HG02981 (cell line): ENCODE results near the gene CFTR.
A peak's percentile ranks its signal among the peaks of the same experiment; 100 is the strongest.
"Not testable (repeated sequence)": the region's sequence is repeated elsewhere in the genome, so short reads cannot be mapped to it uniquely, and the experiment has no call there.

Experiments used
- ATAC-seq: cut with Tn5 transposase; IDR thresholded peaks from one replicate; pipeline ENCODE4 v1.9.1; 2021; ENCODE audit warnings: mild to moderate bottlenecking, moderate library complexity; ENCODE audit not compliant: unreplicated experiment

Gene CFTR

DNA sequence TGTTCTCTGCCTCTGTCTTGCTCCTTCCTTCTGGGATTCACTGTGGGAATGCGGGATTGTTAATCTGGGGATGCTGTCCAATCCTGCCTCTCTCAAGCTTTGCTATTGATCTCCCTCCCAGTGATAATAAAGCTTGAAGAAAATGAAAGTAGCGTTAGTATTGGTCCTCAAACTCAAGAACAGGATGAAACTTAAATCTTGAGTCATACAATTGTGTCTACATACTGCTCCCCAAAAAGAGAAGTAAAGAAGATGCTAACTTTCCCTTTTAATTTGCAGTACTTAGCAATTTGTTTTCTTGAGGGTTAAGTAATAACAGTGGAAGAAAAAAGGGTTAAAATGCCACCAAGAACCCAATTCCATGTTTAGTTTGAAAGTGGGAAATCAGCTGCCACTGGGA lies 13.6 kb downstream of the CFTR start:
- ATAC-seq = no peak

DNA sequence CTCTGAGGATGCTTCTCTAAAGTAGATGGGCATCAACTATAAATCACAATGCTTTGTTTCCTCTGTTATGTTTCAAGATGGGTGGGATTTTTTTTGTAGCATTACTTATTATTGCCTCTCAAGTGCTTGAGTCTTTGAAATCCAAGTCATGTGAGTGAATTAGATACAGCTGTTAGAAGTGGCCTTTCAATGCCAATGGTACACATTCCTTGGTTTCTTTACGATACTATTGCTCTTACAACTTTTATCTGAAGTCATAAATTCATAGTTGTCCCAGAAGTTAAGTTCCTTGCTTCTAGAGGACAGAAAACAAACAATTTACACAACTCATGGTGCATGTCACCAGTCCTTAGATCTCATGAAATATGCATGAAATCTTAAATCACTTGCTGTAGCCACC lies 15.5 kb downstream of the CFTR start:
- no peak for ATAC-seq

DNA sequence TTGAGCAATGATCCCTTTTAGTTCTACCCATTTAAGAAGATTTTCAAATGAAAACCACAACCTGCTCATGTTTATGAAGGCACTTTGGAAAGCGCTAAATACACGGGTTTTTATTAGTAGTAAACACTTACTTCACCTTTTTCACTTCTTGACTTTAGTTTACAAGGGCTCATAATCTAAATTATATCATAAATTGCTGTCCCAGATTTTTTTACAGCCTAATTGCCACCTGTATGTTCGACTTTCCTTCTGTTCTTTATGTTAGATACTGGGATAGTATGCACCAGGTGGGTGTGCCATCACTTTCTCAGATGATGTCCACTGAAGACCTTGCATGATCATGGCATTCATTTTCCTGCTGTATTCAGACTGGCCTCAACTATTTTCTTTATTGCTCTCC lies 22.5 kb downstream of the CFTR start:
- ATAC-seq = no peak

DNA sequence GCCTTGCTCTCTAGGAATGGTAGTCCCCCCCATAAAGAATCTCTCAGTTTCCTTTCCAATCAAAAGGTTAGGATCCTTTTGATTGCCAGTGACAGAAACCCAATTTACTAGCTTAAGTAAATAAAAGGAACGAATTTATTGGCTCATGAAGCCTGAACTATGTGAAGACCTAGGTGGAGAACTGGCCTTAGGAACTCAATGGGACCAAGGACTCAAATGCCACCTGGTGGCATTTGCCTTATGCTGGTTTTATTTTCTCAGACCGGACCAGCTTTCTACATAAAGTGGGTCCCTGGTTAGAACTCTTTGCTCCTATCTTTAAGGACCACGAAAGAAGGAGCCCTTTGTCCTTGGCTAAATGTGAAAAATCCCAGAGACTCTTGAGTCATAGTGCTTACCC lies 25.4 kb downstream of the CFTR start:
- no peak for ATAC-seq

DNA sequence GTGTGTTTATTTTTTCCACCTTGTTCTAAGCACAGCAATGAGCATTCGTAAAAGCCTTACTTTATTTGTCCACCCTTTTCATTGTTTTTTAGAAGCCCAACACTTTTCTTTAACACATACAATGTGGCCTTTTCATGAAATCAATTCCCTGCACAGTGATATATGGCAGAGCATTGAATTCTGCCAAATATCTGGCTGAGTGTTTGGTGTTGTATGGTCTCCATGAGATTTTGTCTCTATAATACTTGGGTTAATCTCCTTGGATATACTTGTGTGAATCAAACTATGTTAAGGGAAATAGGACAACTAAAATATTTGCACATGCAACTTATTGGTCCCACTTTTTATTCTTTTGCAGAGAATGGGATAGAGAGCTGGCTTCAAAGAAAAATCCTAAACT lies 28.9 kb downstream of the CFTR start:
- no peak for ATAC-seq

DNA sequence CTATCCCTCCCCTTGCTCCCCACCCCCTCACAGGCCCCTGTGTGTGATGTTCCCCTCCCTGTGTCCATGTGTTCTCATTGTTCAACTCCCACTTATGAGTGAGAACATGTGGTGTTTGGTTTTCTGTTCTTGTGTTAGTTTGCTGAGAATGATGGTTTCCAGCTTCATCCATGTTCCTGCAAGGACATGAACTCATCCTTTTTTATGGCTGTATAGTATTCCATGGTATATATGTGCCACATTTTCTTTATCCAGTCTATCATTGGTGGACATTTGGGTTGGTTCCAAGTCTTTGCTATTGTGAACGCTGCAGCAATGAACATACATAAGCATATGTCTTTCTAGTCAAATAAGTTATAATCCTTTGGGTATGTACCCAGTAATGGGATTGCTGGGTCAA lies 37.4 kb downstream of the CFTR start:
- ATAC-seq = not testable (repeated sequence)

DNA sequence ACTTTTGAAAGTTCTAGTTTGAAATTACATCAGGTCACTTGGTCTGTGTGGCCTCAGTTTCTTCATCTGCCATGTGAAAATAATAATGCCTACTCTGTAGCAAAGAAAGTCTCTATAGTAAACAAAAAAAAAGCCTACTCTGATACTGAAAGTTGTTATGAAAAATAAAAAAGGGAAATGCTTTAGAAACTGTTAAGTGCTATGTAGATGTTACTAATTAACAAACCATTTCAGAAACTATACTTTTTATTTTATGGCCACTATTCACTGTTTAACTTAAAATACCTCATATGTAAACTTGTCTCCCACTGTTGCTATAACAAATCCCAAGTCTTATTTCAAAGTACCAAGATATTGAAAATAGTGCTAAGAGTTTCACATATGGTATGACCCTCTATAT lies 50.6 kb downstream of the CFTR start:
- ATAC-seq = peak; percentile 73

DNA sequence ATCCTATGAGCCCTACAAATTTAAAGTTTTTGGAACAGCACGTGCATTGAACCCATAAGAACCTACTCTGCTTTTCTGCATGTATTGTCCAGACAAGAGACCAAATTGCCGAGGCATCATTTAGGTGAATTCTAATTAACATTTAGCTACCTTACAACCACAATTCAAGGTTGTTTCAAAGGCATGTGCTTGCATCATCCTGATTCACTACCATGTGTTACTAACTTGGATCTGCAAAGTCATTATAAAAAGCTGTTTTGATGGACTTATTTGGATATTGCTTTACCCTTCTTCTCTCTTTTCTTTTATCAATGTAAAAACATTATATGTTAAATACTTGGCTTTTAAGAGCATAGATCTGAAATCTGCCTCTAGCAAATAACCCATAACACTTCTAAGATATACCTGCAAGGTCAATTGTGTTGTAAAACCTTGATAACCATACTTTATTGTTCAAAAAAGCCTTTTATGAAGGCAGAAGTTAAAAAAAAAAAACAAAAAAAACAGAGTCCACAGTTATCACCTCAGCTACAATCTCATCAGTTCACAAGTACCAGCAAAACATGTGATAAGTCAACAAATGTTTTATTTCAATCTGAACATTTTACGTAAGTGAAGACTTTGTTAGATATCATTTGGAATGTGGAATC lies 51.9 kb downstream of the CFTR start:
- no peak for ATAC-seq

DNA sequence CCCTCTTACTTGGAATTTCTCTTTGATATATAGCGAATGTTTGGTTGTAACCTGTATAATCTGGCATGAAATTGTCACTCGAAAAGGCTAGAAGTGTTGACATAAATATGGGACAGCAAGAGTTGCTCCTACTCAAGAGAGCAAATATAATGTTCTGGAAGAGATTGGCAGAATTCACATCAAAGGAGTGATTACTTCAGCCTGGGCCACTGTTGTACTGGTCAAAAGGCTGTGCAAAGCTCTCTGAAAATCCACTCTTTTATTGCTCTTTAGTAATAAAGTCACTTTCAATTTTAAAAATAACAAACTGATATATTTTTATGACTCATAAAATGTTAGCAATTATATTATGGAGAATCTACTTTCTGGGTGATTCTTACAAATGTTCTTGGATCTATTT lies 58.2 kb downstream of the CFTR start:
- no peak for ATAC-seq

DNA sequence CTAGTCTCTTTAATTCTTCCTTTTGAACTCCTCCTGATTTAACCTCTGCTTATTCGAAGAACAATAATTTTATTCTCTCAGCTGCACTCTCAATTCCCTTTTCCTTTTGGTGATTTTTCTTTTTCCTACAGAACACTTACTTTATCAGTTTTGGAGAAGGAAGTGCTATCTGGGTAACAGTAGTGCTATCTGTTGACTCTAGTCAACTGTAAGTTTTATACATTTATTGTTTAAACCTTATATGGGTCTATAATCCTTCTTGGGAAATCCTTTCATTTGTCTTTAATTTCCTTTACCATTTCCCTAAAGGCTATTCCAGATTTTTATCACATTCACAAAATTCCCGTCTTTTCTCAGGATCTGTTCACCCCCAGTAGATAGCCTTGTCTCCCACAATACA lies 64.2 kb downstream of the CFTR start:
- no peak for ATAC-seq

DNA sequence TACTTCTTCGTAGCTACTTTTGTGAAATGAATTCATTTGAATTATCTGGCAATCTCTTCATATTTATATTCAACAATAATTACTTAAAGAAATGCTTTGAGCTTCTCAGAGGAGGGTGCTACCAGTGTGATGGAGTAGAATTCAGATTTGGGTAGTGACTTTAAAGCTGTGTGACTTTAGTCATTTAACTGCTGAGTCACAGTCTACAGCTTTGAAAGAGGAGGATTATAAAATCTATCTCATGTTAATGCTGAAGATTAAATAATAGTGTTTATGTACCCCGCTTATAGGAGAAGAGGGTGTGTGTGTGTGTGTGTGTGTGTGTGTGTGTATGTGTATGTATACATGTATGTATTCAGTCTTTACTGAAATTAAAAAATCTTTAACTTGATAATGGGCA lies 68.2 kb downstream of the CFTR start:
- ATAC-seq = no peak

DNA sequence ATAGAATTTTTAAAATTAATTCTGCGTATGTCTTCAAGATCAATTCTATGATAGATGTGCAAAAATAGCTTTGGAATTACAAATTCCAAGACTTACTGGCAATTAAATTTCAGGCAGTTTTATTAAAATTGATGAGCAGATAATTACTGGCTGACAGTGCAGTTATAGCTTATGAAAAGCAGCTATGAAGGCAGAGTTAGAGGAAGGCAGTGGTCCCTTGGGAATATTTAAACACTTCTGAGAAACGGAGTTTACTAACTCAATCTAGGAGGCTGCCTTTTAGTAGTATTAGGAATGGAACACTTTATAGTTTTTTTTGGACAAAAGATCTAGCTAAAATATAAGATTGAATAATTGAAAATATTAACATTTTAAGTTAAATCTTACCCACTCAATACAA lies 70.8 kb downstream of the CFTR start:
- ATAC-seq = no peak

DNA sequence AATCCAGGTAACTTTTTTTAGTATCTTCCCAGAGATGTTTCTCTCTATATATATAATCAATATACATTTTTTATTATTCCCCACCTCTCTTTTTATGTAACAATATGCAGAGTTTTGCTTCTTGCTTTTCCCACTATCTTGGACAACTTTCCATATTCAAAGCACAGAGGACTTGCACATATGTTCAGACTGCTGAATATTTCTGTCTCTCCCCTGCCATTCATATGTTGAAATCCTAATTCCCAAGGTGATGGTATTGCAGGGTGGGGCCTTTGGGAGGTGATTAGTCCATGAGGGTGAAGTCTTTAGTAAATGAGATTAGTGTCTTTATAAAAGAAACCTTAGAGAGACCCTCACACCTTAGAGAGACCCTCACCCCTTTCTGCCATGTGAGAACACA lies 72.8 kb downstream of the CFTR start:
- ATAC-seq = no peak

DNA sequence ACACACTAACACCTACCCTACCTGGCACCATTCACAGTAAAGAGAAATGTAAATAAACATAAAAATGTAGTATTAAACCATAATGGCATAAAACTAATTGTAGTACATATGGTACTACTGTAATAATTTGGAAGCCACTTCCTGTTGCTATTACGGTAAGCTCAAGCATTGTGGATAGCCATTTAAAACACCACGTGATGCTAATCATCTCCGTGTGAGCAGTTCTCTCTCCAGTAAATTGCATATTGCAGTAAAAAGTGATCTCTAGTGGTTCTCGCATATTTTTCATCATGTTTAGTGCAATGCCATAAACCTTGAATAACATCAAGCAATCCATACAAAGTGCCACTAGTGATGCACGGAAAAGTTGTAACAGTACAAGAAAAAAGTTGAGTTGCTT lies 75.4 kb downstream of the CFTR start:
- ATAC-seq = no peak

DNA sequence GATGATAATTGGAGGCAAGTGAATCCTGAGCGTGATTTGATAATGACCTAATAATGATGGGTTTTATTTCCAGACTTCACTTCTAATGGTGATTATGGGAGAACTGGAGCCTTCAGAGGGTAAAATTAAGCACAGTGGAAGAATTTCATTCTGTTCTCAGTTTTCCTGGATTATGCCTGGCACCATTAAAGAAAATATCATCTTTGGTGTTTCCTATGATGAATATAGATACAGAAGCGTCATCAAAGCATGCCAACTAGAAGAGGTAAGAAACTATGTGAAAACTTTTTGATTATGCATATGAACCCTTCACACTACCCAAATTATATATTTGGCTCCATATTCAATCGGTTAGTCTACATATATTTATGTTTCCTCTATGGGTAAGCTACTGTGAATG lies 79.6 kb downstream of the CFTR start:
- ATAC-seq = no peak

DNA sequence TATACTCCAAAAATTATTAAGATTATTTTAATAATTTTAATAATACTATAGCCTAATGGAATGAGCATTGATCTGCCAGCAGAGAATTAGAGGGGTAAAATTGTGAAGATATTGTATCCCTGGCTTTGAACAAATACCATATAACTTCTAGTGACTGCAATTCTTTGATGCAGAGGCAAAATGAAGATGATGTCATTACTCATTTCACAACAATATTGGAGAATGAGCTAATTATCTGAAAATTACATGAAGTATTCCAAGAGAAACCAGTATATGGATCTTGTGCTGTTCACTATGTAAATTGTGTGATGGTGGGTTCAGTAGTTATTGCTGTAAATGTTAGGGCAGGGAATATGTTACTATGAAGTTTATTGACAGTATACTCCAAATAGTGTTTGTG lies 80.2 kb downstream of the CFTR start:
- no peak for ATAC-seq

DNA sequence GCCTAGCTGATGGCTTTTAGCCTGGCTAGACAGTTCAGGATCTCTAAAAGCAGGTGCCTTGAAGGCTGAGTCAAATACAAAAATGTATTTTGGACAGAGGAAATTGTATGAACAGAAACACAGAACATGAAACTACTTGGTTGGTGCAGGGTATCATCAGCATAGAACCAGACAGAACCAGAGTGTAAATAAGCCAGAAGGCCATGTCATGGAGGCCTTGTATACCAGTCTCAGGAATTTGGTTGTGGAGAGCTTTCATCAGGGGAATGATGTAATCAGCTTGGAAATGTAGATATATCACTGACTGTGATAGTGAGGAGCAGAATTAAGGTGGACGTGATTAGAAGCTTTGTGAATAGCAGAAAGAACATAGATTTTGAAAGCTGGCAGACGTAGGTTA lies 82.9 kb downstream of the CFTR start:
- no peak for ATAC-seq

DNA sequence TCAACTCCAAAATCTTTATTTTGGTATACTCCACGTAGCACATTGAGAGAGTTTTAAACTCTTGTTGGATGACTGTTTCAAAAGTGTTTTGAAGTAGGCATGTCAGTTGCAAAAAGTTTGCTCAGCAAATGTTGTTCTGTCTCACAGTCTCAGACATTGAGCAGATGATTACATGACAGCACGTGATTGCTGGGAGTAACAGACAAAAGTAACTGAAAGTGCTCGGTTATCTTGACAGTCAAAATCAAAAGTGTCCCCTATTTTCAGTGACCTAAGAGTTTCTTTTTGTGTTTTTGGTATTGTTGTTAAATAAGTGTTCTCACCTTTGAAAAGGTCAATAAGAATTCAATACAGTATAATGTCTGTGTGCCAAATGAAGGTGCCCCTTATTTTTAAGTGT lies 84.3 kb downstream of the CFTR start:
- ATAC-seq = no peak

DNA sequence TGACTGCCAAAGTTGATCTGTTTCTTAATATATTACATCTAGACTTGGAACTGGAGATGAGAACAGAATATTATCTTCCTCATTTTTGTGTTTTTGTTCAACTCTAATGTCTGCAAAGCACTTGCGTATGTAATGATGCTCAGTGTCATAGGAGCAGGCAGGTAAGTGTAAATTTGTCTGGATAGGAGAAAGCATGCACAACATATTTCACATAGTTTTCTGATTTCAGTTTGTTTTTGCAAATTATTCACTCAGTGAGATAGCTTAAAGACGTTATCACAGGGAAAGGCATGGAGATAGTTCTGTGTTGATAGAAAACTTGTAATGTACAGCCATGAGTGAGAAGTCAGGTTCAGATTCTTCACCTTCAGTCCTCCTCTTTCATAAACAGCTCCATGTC lies 84.8 kb downstream of the CFTR start:
- no peak for ATAC-seq

DNA sequence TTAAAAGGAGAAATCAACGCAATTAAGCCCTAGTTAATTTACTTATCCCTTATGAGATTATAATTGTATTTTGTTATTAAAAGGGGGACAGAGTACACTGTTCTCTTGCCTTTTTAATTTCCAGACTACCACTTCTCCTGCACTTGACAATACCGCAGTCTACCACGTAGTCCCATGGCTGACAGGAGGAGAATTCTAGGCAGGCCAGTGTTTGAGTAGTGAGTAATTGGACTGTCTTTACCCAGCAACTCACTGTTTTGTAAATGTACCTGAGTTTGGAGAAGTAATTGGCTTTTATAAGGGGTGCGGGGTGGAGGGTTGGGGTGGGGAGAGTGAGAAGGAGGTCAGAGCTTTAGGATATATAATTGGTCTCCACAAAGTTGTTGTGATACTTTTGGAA lies 85.4 kb downstream of the CFTR start:
- no peak for ATAC-seq

DNA sequence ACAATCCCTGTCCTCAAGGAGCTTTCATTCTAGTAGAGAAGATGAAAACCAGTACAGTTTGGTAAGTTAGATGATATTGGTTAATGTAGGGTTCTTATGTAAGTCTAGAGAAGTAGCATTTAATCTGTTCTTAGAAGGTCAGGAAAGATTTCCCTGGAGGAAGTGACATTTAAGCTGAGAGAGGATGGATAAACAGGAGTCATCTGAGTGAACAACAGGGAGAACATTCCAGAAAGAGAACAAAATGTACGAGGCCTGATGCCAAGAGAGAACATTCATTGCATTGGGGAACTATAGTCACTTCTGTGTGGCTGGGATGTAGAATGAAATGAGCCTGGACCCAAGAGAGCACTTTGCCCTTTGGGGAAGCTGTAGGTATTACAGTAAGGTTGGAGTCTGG lies 88.0 kb downstream of the CFTR start:
- ATAC-seq = no peak

DNA sequence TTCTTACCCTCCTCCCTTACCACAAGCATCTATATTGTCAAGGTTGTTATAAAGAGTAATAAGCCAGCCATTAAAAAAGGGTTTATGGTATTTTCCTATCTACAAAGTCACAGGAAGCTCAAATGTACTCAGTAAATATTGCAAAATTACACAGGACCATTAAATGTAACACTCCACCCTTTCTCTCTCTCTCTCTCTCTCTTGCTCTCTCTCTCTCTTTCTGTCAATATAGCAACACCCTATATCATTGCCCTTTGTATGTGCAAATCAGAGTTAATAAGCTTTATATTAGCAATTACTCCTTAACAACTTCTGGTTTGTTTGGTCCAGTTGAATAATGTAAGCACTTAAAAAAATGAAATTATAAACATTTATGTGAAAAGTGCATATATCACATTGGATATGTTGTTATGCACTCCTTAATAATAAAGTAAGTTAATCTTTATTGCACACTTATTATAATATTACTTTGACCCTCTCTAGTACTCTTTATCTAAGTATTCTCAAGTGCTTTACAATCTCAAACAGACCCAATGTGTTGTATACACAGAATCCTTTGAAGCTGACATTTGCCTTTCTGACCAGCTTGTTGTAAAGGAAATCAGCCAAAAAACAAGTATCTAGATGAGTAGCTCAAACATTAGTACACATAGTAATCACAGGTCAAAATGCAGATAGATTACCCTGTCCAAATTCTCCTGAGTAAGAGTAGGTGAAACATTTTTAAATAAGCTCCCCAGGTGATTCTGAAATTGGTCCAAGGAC lies 93.2 kb downstream of the CFTR start:
- no peak for ATAC-seq

DNA sequence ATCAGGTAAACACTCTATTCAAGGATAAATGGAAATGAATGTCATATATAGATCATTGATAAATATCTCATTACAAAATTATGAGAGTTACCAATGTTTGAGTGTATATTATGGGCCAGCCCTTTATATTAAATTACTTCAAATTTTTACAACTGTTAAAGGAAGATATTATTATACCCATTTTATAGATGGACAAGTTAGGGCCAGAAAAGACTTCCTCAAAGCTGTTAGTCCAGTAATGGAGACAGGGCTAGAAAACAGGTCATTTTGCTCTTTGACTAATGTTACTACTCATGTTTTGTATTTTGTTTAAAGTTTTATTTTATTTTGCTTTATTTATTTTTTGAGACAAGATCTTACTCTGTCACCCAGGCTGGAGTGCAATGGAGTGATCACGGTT lies 101.6 kb downstream of the CFTR start:
- no peak for ATAC-seq
